Skeletal muscle tissue (tissue), 4 donors: ENCODE measurements around the gene UVSSA. TPM values are rescaled to one million over a fixed set of nuclear protein-coding genes. Genes with fewer than 3 reads are reported as not detected.

Source experiments
- H3K27ac ChIP-seq: one replicate; pipeline ENCODE4 v1.7.0; 2013; ENCODE audit warnings: mild to moderate bottlenecking, low read depth, low read length, inconsistent platforms
- H3K27me3 ChIP-seq, 3 donors: one replicate each; pipeline ENCODE4 v1.7.0; 2013; ENCODE audit warnings: low read length in 3 of 3; ENCODE audit not compliant: control insufficient read depth in 3 of 3, insufficient read depth in 3 of 3
- H3K36me3 ChIP-seq, 3 donors: one replicate each; pipeline ENCODE4 v1.7.0; 2013; ENCODE audit warnings: low read length in 3 of 3; ENCODE audit not compliant: control insufficient read depth in 3 of 3, insufficient read depth in 3 of 3
- H3K4me1 ChIP-seq, 3 donors: one replicate each; pipeline ENCODE4 v1.7.0; 2013; ENCODE audit warnings: low read length in 3 of 3, mild to moderate bottlenecking in 3 of 3; ENCODE audit not compliant: control insufficient read depth in 3 of 3, insufficient read depth in 3 of 3
- H3K4me3 ChIP-seq, 3 donors: one replicate each; pipeline ENCODE4 v1.7.0; 2013; ENCODE audit warnings: low read length in 3 of 3
- H3K9ac ChIP-seq, 3 donors: one replicate each; pipeline ENCODE4 v1.7.0; 2013; ENCODE audit warnings: low read length in 3 of 3, mild to moderate bottlenecking in 3 of 3, moderate library complexity in 2 of 3, low read depth in 1 of 3
- H3K9me3 ChIP-seq, 3 donors: one replicate each; pipeline ENCODE4 v1.7.0; 2013; ENCODE audit warnings: low read length in 3 of 3; ENCODE audit not compliant: control insufficient read depth in 3 of 3
- total RNA-seq: library from RNA; depleted of rRNA; stranded (reverse); fragments of >200 nt; gene quantifications from one replicate; pipeline ENCODE4 v1.2.3, GENCODE V29; 2014
- donor health status: Osteomylitis.

Gene UVSSA
- total RNA-seq, 1 donor from 2014 or later: 2.6 TPM

GRCh38 chr4:1376391-1376840, 29.4 kb downstream of the UVSSA start:
- Histone ChIP-seq H3K9me3 (no peaks in the 10 kb centered on the region), H3K27ac (no peak overlapping the region), H3K4me1 (peaks cover 0 to 11% (median 5%) of the 10 kb centered on the region in 3 donors), H3K9ac (no peak overlapping the region), H3K36me3 (peaks cover 15 to 24% (median 23%) of the 10 kb centered on the region in 3 donors), H3K4me3 (no peak overlapping the region), H3K27me3 (no peaks in the 10 kb centered on the region)

GRCh38 chr4:1376841-1377605, 30.0 kb downstream of the UVSSA start:
- H3K9me3 ChIP-seq: no peaks in the 10 kb centered on the region
- H3K27ac ChIP-seq: no peak overlapping the region
- no peaks in the 10 kb centered on the region for H3K27me3 ChIP-seq
- H3K9ac ChIP-seq: peak overlapping the region in 1 of 3 donors; percentile 25
- H3K36me3 ChIP-seq: peaks cover 11 to 21% (median 20%) of the 10 kb centered on the region in 3 donors
- H3K4me3 ChIP-seq: no peak overlapping the region
- H3K4me1 ChIP-seq: peaks cover 0 to 11% (median 5%) of the 10 kb centered on the region in 3 donors

GRCh38 chr4:1377606-1378261, 30.7 kb downstream of the UVSSA start:
- Histone ChIP-seq H3K27ac (no peak overlapping the region), H3K9ac (peak overlapping the region in 1 of 3 donors; percentile 25), H3K4me1 (peaks cover 0 to 11% (median 5%) of the 10 kb centered on the region in 3 donors), H3K36me3 (peaks cover 9 to 20% (median 15%) of the 10 kb centered on the region in 3 donors), H3K27me3 (no peaks in the 10 kb centered on the region), H3K4me3 (no peak overlapping the region), H3K9me3 (no peaks in the 10 kb centered on the region)

- Histone ChIP-seq H3K36me3 (peaks cover 10 to 20% (median 12%) of the 10 kb centered on the region in 3 donors), H3K9me3 (no peaks in the 10 kb centered on the region), H3K27me3 (no peaks in the 10 kb centered on the region), H3K4me1 (peaks cover 0 to 11% (median 5%) of the 10 kb centered on the region in 3 donors), H3K4me3 (no peak overlapping the region), H3K27ac (no peak overlapping the region), H3K9ac (no peak overlapping the region)
Measured at GRCh38 chr4:1378559-1379231, 31.7 kb downstream of the UVSSA start.

GRCh38 chr4:1379351-1379781, 32.4 kb downstream of the UVSSA start:
- Histone ChIP-seq H3K36me3 (peaks cover 14 to 19% (median 15%) of the 10 kb centered on the region in 3 donors), H3K9ac (no peak overlapping the region), H3K27ac (no peak overlapping the region), H3K9me3 (no peaks in the 10 kb centered on the region), H3K4me1 (peaks cover 0 to 11% (median 5%) of the 10 kb centered on the region in 3 donors), H3K4me3 (no peak overlapping the region), H3K27me3 (no peaks in the 10 kb centered on the region)

GRCh38 chr4:1379801-1380331, 32.9 kb downstream of the UVSSA start:
- no peak overlapping the region for H3K9ac ChIP-seq
- H3K4me3 ChIP-seq: no peak overlapping the region
- no peaks in the 10 kb centered on the region for H3K27me3 ChIP-seq
- H3K9me3 ChIP-seq: no peaks in the 10 kb centered on the region
- H3K27ac ChIP-seq: no peak overlapping the region
- peaks cover 0 to 11% (median 5%) of the 10 kb centered on the region in 3 donors for H3K4me1 ChIP-seq
- H3K36me3 ChIP-seq: peaks cover 14 to 22% (median 19%) of the 10 kb centered on the region in 3 donors

GRCh38 chr4:1380368-1381151, 33.6 kb downstream of the UVSSA start:
- peaks cover 14 to 20% (median 17%) of the 10 kb centered on the region in 3 donors for H3K36me3 ChIP-seq
- no peak overlapping the region for H3K9ac ChIP-seq
- no peak overlapping the region for H3K4me3 ChIP-seq
- no peak overlapping the region for H3K27ac ChIP-seq
- peaks cover 0 to 11% (median 5%) of the 10 kb centered on the region in 3 donors for H3K4me1 ChIP-seq
- no peaks in the 10 kb centered on the region for H3K27me3 ChIP-seq
- H3K9me3 ChIP-seq: no peaks in the 10 kb centered on the region

- Histone ChIP-seq H3K27ac (no peak overlapping the region), H3K9ac (no peak overlapping the region), H3K36me3 (peaks cover 19 to 20% (median 20%) of the 10 kb centered on the region in 3 donors), H3K4me3 (no peak overlapping the region), H3K4me1 (peaks cover 0 to 11% (median 5%) of the 10 kb centered on the region in 3 donors), H3K27me3 (no peaks in the 10 kb centered on the region), H3K9me3 (no peaks in the 10 kb centered on the region)
Measured at GRCh38 chr4:1381181-1381621, 34.2 kb downstream of the UVSSA start.

GRCh38 chr4:1381944-1382541, 35.0 kb downstream of the UVSSA start:
- H3K9ac ChIP-seq: no peak overlapping the region
- peaks cover 18 to 22% (median 19%) of the 10 kb centered on the region in 3 donors for H3K36me3 ChIP-seq
- no peaks in the 10 kb centered on the region for H3K9me3 ChIP-seq

More at GRCh38 chr4:1381944-1382541, 35.0 kb downstream of the UVSSA start:
- Histone ChIP-seq H3K4me3 (no peak overlapping the region), H3K27ac (no peak overlapping the region), H3K27me3 (no peaks in the 10 kb centered on the region), H3K4me1 (peaks cover 0 to 9% (median 5%) of the 10 kb centered on the region in 3 donors)
